Measurements from ENCODE around the gene UBE2QL1.

The UBE2QL1 gene

DNA sequence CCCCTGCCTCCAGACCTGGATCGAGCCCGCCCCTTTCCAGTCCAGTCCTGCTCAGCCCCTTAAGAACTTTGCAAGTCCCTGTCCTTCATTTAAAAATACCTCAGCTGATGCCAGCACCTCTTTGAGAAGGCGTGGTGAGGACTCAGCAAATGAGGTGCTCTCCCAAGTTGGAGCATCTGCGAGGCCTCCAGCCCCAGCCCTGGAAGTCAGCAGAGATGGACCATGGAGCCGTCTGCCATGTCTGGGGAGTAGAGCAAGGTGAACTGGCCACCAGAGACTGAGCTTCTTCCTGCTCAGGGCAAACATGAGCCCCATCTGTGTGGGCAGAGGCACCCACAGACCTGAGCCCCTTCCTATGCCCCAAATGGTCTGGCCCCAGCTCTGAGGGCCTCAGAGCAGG, 71.5 kb downstream of the UBE2QL1 start:
- H3K27me3 Mint-ChIP-seq (ENCODE audit: low read depth), result peaks cover 17% of the 10 kb centered on the region
- H3K27ac Mint-ChIP-seq, result no peak overlapping the region
- H3K4me3 Mint-ChIP-seq, result no peak overlapping the region
- no peaks in the 10 kb centered on the region for H3K36me3 Mint-ChIP-seq (ENCODE audit: low read depth)
- H3K4me1 Mint-ChIP-seq (ENCODE audit: low read depth), result no peaks in the 10 kb centered on the region
- no peaks in the 10 kb centered on the region for H3K9me3 Mint-ChIP-seq

DNA sequence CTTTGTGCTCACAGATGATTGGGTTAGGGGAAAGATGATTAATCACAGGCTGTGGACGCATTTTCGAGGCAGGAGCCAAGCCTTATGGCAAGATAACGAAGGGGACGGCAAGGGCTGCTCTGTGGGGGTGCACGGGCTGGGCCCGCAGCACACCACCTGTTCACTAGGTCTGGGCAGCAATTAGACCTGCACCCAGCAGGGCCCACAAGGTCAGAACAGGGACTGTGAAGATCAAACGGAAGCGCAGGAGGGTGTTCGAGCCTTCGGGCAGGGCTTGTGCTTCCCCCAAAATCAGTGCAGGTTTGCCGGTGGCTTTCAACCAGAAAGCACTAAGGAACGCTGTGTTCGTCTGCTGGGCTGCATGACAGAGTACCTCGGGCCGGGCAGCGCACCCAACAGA, 73.7 kb downstream of the UBE2QL1 start:
- Mint-ChIP-seq H3K36me3 (ENCODE audit: low read depth) (no peaks in the 10 kb centered on the region), H3K4me1 (ENCODE audit: low read depth) (no peaks in the 10 kb centered on the region), H3K27me3 (ENCODE audit: low read depth) (peaks cover 8% of the 10 kb centered on the region), H3K4me3 (no peak overlapping the region), H3K27ac (no peak overlapping the region), H3K9me3 (no peaks in the 10 kb centered on the region)

DNA sequence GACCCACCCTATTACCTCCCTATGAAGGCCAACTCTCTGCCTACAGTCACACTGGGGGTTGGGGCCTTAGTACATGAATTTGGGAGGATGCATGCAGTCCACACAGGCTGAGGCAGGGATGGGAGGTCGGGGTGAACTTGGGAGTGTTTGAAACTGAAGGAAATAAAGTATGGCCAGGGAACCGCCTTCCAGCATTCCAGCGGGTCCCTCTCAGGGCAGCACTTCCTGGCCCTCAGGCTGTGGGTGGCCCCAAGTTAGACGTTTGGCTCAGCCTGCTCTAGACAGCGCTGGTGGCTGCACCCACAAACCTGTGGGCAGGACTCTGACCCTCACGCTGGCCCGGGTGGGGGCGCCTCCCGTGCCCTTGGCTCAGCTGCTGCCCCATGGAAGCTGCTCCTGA, 74.3 kb downstream of the UBE2QL1 start:
- H3K9me3 Mint-ChIP-seq, result no peaks in the 10 kb centered on the region
- H3K4me1 Mint-ChIP-seq (ENCODE audit: low read depth), result no peaks in the 10 kb centered on the region
- no peak overlapping the region for H3K27ac Mint-ChIP-seq
- peaks cover 2% of the 10 kb centered on the region for H3K27me3 Mint-ChIP-seq (ENCODE audit: low read depth)
- H3K4me3 Mint-ChIP-seq, result no peak overlapping the region
- H3K36me3 Mint-ChIP-seq (ENCODE audit: low read depth), result no peaks in the 10 kb centered on the region

DNA sequence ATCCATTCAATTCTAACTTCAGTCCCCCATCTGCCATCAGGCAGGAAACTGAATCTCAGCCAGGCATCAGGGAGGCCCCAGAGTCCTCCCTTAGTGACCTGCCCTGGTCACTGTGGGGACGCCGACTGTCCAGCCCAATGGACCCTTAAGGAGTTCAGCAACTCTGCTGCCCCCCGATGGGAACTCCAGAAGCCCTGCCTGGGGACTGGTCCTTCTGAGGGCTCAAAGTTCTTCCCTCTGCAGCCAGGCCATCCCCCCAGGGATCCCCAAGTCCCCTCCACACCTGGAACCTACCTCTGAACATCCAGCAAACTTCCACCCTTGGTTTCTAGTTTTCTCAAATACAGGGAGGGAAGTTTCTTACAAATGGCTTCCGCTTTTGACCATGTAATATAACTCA, 76.8 kb downstream of the UBE2QL1 start:
- H3K36me3 Mint-ChIP-seq (ENCODE audit: low read depth), result no peaks in the 10 kb centered on the region

DNA sequence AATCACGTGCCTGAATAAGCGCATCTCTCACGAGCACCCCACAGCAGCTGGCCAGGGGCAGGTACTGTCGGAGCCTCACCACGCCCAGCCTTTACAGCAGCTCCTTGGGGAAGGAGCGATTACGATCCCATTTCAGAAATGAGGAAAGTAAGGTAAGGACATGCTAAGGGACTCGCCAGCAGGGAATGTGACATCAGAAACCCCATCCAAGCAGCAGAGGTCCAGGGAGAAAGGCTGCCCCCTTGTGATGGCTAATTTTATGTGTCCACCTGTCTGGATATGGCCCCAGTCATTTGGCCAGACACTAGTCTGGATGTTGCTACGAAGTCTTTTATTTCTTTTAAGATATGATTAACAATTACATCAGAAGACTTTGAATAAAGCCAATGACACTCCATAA, 77.3 kb downstream of the UBE2QL1 start:
- no peaks in the 10 kb centered on the region for H3K27me3 Mint-ChIP-seq (ENCODE audit: low read depth)
- H3K36me3 Mint-ChIP-seq (ENCODE audit: low read depth), result no peaks in the 10 kb centered on the region
- no peak overlapping the region for H3K4me3 Mint-ChIP-seq
- H3K27ac Mint-ChIP-seq, result no peak overlapping the region
- no peaks in the 10 kb centered on the region for H3K4me1 Mint-ChIP-seq (ENCODE audit: low read depth)
- no peaks in the 10 kb centered on the region for H3K9me3 Mint-ChIP-seq

More for the DNA sequence above, 76.8 kb downstream of the UBE2QL1 start:
- Mint-ChIP-seq H3K4me3 (no peak overlapping the region), H3K27ac (no peak overlapping the region), H3K4me1 (ENCODE audit: low read depth) (no peaks in the 10 kb centered on the region), H3K27me3 (ENCODE audit: low read depth) (no peaks in the 10 kb centered on the region), H3K9me3 (no peaks in the 10 kb centered on the region)

DNA sequence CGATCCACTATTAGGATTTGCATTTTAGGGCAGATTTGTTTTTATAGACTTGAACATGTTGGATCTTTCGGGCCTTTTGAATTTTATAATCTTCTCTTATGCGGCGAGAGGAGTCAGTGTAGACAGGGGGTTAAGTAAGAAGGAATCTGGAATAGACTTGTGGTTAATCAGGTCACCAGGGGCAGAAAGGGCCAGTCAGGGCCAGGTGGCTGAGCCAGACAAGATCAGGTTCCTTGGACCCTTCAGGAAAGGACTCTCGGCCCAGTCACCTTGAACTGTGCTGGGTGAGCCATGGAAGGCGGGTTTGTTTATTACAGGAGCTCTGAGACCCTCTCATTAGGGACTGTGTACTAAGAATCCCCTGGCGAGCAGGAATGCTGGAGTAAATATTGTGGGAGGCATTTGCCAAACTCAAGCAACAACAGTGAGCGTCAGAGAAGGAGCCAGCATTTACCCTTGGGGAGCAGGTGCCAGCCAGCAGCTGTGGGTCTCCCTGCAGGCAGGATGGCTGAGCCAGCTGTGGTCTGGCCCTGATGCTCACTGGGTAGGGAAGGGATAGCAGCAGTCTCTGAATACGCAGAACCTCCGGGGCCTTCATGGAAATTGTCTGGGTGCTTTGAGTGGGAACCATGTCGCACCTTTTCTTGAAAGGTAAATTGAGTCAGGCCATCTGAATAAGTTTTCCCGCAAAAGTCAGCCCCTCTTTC, 79.2 kb downstream of the UBE2QL1 start:
- Mint-ChIP-seq H3K27me3 (ENCODE audit: low read depth) (peaks cover 6% of the 10 kb centered on the region), H3K27ac (no peak overlapping the region), H3K9me3 (no peaks in the 10 kb centered on the region), H3K4me3 (no peak overlapping the region), H3K36me3 (ENCODE audit: low read depth) (no peaks in the 10 kb centered on the region), H3K4me1 (ENCODE audit: low read depth) (no peaks in the 10 kb centered on the region)

DNA sequence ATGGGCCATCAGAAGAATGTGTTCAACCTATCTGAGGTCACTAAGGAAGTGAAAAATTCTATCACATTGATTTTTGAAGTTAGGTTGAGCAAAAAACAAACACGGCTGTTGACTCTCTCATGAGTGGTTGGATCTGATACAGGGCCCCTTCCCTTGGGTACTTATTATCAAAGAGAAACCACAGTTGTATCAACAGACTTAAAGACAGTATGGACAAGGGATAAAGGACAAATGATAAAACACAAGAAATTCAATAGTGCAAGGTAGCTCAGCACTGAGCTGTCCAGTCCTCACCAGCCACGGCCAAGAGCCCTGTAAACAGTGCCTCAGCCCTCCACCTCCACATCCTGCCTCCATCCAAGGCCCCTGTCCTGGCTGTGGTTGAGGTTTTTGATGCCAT, 86.9 kb downstream of the UBE2QL1 start:
- H3K27me3 Mint-ChIP-seq (ENCODE audit: low read depth), result peaks cover 16% of the 10 kb centered on the region
- H3K27ac Mint-ChIP-seq, result no peak overlapping the region
- no peaks in the 10 kb centered on the region for H3K4me1 Mint-ChIP-seq (ENCODE audit: low read depth)
- no peaks in the 10 kb centered on the region for H3K9me3 Mint-ChIP-seq
- H3K4me3 Mint-ChIP-seq, result no peak overlapping the region
- H3K36me3 Mint-ChIP-seq (ENCODE audit: low read depth), result no peaks in the 10 kb centered on the region

DNA sequence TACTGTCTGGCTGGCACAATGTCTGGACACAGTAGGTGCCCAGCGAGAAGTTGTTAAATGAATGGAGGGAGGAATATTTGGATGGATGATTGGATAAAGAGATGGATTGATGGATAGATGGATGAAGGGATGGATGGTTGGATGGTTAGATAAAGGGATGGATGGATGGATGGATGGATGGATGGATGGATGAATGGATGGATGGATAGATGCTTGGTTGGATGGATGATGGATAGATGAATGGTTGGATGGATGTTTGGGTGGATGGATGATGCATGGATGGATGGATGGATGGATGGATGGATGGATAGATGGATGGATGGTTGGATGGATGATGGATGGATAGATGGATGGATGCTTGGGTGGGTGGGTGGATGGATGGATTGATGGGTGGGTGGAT, 90.4 kb downstream of the UBE2QL1 start:
- Mint-ChIP-seq H3K4me1 (ENCODE audit: low read depth) (no peaks in the 10 kb centered on the region), H3K9me3 (no peaks in the 10 kb centered on the region), H3K4me3 (no peak overlapping the region), H3K27ac (no peak overlapping the region), H3K36me3 (ENCODE audit: low read depth) (no peaks in the 10 kb centered on the region), H3K27me3 (ENCODE audit: low read depth) (peaks cover 5% of the 10 kb centered on the region)

DNA sequence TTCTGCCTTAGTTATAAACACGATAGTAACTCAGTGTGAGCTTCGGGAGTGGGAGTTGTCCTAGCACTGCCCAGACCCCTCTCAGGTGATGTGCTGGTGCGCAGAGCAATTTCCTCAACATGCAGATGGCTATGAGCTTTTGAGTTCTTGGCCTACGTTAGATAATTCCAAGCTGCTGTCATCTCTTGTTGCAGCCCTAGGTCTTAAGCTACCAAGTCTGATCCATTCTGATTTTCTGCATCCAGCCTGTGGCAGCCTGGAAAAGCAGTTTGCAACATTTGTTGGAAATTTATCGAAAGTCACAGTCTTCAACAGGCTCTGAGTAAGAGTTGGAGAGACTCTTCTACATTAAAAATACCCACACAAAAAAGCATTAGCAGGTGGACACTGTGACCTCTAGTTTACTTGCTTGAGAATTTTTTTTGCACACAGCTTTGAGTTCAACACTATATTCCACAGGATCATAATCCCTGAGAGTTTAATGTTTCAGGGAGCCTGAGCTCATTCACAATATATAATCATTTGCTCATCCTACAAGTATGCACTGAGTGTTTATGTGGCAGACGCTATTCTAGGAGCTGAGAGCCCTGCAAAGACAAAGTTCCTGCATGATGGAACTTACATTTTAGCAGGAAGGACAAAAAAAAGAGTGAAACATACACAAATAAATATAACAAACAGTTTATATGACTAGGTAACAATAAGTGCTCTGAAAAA, 91.6 kb downstream of the UBE2QL1 start:
- Mint-ChIP-seq H3K4me3 (no peak overlapping the region), H3K36me3 (ENCODE audit: low read depth) (no peaks in the 10 kb centered on the region), H3K27me3 (ENCODE audit: low read depth) (no peaks in the 10 kb centered on the region), H3K27ac (no peak overlapping the region), H3K9me3 (no peaks in the 10 kb centered on the region), H3K4me1 (ENCODE audit: low read depth) (no peaks in the 10 kb centered on the region)

DNA sequence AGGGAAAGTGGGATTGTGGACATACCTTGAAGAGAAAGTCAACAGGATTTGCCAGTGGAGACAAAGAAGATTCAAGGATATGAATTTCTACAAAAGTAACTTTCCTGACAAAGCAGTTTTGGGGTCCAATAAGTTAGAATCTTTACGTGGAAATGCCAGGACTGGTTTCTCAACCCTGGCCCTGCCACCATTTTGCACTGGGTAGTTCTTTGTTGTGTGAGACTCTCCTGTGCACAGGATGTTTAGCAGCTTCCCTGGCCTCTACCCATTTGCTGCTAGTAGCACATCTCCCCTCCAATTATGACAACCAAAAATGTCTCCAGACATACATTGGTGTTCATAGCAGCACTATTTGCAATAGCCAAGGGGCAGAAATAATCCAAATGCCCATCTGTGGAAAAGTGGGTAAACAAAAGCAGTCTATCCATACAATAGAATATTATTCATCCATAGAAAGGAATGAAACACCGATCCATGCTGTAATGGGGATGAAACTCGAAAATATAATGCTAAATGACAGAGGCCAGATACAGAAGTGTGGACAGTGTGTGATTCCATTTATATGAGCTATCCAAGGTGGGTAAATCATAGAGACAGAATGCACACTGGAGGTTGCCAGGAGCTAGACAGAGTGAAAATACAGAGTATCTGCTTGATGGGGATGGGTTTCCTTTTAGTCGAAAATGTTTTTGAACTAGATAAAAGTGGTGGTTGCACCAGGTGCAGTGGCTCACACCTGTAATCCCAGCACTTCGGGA, 92.8 kb downstream of the UBE2QL1 start:
- Mint-ChIP-seq H3K27ac (no peak overlapping the region), H3K27me3 (ENCODE audit: low read depth) (no peaks in the 10 kb centered on the region), H3K4me1 (ENCODE audit: low read depth) (no peaks in the 10 kb centered on the region), H3K4me3 (no peak overlapping the region), H3K36me3 (ENCODE audit: low read depth) (no peaks in the 10 kb centered on the region), H3K9me3 (no peaks in the 10 kb centered on the region)

DNA sequence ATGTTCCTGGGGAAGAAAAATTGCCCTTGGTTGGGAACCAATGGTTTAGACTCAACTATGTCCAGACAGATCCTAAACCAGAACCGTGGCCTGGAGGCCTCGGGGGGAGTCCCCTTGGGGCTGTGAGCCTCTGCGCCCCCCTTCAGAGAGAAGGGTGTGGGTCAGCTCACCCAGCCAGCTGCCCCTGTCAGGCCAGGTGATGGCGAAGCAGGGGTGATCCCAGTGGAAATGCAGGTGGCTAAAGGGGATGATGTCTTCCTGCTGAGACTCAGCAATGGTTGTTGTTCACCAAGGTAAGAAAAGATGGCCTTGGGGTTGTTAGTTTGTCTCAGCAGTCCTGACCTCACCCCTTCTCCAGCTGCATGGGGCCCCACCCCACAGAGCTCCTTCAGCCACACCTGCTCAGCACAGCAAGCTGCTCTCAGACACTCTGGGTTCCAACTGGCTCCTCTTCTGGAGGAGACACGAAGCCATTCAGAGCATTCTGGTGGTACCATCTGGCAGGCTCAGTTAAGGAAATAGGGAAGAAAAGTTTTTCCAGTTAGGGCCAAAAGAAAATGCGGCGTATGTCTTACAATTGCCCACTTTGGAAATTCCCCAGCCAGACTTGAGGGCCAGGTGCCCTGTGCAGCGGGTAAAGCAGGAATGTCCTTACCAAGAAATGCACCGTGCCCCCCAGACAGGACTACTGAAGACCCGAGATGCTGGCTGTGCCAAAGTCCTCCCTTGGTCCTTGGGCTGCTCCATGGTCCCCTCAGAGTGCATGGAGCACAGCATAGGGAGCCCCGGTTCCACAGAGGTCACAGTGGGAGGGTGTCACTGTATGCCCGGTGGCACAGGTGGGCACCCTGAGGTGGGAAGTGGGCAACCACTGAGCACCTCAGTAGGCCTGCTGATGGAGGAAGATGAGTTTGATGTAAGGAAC, 94.0 kb downstream of the UBE2QL1 start:
- no peaks in the 10 kb centered on the region for H3K4me1 Mint-ChIP-seq (ENCODE audit: low read depth)
- no peaks in the 10 kb centered on the region for H3K36me3 Mint-ChIP-seq (ENCODE audit: low read depth)
- H3K27ac Mint-ChIP-seq, result no peak overlapping the region
- no peaks in the 10 kb centered on the region for H3K9me3 Mint-ChIP-seq
- no peaks in the 10 kb centered on the region for H3K27me3 Mint-ChIP-seq (ENCODE audit: low read depth)
- no peak overlapping the region for H3K4me3 Mint-ChIP-seq

DNA sequence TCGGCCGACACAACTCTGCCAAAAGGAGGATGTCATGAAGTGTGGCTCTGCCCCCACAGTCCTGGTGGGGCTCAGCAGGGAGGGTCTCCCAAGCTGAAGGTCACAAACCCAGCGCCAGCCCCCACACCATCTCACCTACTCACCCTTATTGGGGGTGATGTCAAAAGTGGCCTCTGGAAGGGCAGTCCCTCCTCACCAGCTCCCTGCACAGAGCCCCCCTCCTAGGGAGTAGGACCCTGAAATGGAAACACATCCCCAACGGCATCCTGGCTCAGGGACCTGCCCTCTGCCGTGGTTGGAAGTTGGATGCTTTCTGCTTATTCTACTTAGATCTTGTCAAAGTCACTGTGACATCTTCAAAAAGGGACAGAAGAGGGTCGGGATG, 94.7 kb downstream of the UBE2QL1 start:
- no peaks in the 10 kb centered on the region for H3K4me1 Mint-ChIP-seq (ENCODE audit: low read depth)
- no peaks in the 10 kb centered on the region for H3K27me3 Mint-ChIP-seq (ENCODE audit: low read depth)
- no peak overlapping the region for H3K27ac Mint-ChIP-seq
- H3K9me3 Mint-ChIP-seq, result no peaks in the 10 kb centered on the region
- no peak overlapping the region for H3K4me3 Mint-ChIP-seq
- no peaks in the 10 kb centered on the region for H3K36me3 Mint-ChIP-seq (ENCODE audit: low read depth)

DNA sequence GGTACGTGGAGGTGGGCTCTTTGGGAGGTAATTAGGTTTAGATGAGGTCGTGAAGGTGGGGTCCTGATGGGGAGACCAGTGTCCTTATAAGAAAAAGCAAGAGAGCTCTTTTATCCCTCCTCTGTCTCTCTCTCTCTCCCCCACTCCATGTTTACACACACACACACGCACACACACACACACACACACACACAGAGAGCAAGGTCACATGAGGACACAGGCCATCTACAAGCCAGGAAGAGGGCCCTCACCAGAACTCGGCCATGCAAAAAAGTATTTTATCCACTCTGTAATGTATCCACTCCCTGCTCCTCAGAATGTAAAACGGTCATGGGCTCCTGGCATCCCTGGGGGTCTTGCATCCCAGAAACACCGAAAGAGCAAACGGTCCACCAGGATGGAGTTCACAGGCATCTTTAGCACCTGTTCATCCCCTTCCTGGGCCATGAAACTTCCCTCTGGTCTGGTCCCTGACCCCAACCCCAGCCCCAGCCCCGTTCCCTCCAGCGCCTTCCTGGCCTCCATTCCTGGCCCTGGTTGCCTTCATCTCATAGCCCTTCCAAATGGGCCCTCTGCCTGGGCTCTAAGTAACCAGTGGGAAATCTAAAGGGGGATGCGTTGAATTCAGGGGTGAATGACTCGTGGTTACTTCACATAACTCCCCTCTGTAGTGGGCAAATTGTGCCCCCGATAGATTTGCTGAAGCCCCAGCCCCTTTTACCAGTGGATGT, 95.3 kb downstream of the UBE2QL1 start:
- H3K9me3 Mint-ChIP-seq, result no peaks in the 10 kb centered on the region

More for the DNA sequence above, 95.3 kb downstream of the UBE2QL1 start:
- H3K4me1 Mint-ChIP-seq (ENCODE audit: low read depth), result no peaks in the 10 kb centered on the region
- no peaks in the 10 kb centered on the region for H3K27me3 Mint-ChIP-seq (ENCODE audit: low read depth)
- no peak overlapping the region for H3K4me3 Mint-ChIP-seq
- no peaks in the 10 kb centered on the region for H3K36me3 Mint-ChIP-seq (ENCODE audit: low read depth)
- H3K27ac Mint-ChIP-seq, result no peak overlapping the region
